ENCODE measurements around the gene GLRA1. TPM values are rescaled to one million over a fixed set of nuclear protein-coding genes. Genes with fewer than 3 reads are reported as not detected.

Gene GLRA1
- total and polyA plus RNA-seq, 4 donors, result not detected

DNA sequence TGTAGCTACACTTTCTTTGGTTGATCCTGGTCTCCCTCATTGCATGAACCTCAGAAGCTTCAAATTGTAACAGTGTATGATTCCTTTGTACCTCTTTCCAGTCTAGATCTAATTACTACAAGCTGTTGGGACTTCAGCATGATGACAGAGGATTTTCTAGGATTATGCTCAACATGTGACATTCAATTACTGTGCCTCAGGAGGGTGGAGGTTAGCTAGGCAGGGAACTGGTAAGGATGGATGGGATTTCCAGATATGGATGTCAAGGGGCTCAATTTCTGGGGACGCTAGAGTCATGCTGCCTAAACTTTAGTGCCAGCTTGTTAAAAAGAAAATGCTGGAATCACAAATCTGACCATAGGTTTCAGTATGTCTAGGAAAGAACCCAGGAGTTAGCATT lies 29.2 kb upstream of the GLRA1 start:
- no peak overlapping the region for H3K27ac ChIP-seq (ENCODE audit: low read depth in 1 of 2, low read length in 2 of 2)
- H3K4me1 ChIP-seq (ENCODE audit: control insufficient read depth in 4 of 4, insufficient read depth in 4 of 4, low read length in 3 of 4), result no peaks in the 10 kb centered on the region
- no peaks in the 10 kb centered on the region for H3K27me3 ChIP-seq (ENCODE audit: control insufficient read depth in 4 of 4, insufficient read depth in 4 of 4, low read length in 3 of 4)
- DNase-seq (ENCODE audit: low spot score), result no peak
- H3K9ac ChIP-seq (ENCODE audit: low read depth in 1 of 2, low read length in 2 of 2), result no peak overlapping the region
- TF ChIP-seq YY1 (IDR thresholded peaks at IDR 0.05) (no peak), RAD21 (IDR thresholded peaks at IDR 0.05) (no peak), NR2F2 (IDR thresholded peaks at IDR 0.05) (no peak), TAF1 (conservative IDR thresholded peaks at IDR 0.05) (no peak), FOXA1 (IDR thresholded peaks at IDR 0.05) (no peak), HNF4G (IDR thresholded peaks at IDR 0.05) (no peak), HNF4A (conservative IDR thresholded peaks at IDR 0.05) (no peak)
- TF ChIP-seq, protein P1, sequence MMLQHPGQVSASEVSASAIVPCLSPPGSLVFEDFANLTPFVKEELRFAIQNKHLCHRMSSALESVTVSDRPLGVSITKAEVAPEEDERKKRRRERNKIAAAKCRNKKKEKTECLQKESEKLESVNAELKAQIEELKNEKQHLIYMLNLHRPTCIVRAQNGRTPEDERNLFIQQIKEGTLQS (IDR thresholded peaks at IDR 0.05), result no peak
- TF ChIP-seq, protein P2, sequence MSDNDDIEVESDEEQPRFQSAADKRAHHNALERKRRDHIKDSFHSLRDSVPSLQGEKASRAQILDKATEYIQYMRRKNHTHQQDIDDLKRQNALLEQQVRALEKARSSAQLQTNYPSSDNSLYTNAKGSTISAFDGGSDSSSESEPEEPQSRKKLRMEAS (IDR thresholded peaks at IDR 0.05), result no peak
- TF ChIP-seq, protein P3, sequence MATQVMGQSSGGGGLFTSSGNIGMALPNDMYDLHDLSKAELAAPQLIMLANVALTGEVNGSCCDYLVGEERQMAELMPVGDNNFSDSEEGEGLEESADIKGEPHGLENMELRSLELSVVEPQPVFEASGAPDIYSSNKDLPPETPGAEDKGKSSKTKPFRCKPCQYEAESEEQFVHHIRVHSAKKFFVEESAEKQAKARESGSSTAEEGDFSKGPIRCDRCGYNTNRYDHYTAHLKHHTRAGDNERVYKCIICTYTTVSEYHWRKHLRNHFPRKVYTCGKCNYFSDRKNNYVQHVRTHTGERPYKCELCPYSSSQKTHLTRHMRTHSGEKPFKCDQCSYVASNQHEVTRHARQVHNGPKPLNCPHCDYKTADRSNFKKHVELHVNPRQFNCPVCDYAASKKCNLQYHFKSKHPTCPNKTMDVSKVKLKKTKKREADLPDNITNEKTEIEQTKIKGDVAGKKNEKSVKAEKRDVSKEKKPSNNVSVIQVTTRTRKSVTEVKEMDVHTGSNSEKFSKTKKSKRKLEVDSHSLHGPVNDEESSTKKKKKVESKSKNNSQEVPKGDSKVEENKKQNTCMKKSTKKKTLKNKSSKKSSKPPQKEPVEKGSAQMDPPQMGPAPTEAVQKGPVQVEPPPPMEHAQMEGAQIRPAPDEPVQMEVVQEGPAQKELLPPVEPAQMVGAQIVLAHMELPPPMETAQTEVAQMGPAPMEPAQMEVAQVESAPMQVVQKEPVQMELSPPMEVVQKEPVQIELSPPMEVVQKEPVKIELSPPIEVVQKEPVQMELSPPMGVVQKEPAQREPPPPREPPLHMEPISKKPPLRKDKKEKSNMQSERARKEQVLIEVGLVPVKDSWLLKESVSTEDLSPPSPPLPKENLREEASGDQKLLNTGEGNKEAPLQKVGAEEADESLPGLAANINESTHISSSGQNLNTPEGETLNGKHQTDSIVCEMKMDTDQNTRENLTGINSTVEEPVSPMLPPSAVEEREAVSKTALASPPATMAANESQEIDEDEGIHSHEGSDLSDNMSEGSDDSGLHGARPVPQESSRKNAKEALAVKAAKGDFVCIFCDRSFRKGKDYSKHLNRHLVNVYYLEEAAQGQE (IDR thresholded peaks at IDR 0.05), result no peak
- 74% methylated on average over 1 of the region's 1 CpG for WGBS
- no peaks in the 10 kb centered on the region for H3K36me3 ChIP-seq (ENCODE audit: control insufficient read depth in 4 of 4, insufficient read depth in 3 of 4, low read depth in 1 of 4, low read length in 3 of 4)
- H3K9me3 ChIP-seq (ENCODE audit: control insufficient read depth in 4 of 4, low read length in 3 of 4), result no peaks in the 10 kb centered on the region
- H3K4me3 ChIP-seq (ENCODE audit: low read depth in 1 of 3, low read length in 3 of 3), result no peak overlapping the region

DNA sequence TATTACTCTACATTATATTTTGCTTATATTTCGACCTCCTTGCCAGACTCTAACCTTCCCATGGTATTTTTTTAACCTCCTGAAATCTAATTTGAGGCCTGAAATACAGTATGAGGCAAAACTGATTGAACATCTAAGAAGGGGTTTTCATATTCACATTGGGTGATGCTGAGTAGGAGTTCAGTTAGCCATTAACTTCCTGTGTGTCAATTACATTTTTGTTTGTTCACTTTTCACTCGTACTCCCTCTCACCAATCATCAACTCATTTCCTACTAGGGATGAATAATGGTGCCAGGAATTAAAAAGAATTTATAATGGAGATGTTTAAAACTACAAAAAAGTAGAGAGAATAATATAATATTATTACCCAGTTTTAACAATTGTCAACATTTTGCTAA lies 27.6 kb upstream of the GLRA1 start:
- Histone ChIP-seq H3K27me3 (ENCODE audit: control insufficient read depth in 4 of 4, insufficient read depth in 4 of 4, low read length in 3 of 4) (no peaks in the 10 kb centered on the region), H3K36me3 (ENCODE audit: control insufficient read depth in 4 of 4, insufficient read depth in 3 of 4, low read depth in 1 of 4, low read length in 3 of 4) (no peaks in the 10 kb centered on the region), H3K9ac (ENCODE audit: low read depth in 1 of 2, low read length in 2 of 2) (no peak overlapping the region), H3K9me3 (ENCODE audit: control insufficient read depth in 4 of 4, low read length in 3 of 4) (no peaks in the 10 kb centered on the region), H3K4me3 (ENCODE audit: low read depth in 1 of 3, low read length in 3 of 3) (no peak overlapping the region), H3K4me1 (ENCODE audit: control insufficient read depth in 4 of 4, insufficient read depth in 4 of 4, low read length in 3 of 4) (no peaks in the 10 kb centered on the region), H3K27ac (ENCODE audit: low read depth in 1 of 2, low read length in 2 of 2) (no peak overlapping the region)
- TF ChIP-seq, protein P3 (IDR thresholded peaks at IDR 0.05), result no peak
- TF ChIP-seq, protein P2 (IDR thresholded peaks at IDR 0.05), result no peak
- TF ChIP-seq EGR1 (IDR thresholded peaks at IDR 0.05; ENCODE audit: low read depth in 2 of 2), result no peak
- TF ChIP-seq HNF4G (IDR thresholded peaks at IDR 0.05), result no peak
- no peak for TF ChIP-seq HNF4A (conservative IDR thresholded peaks at IDR 0.05)
- TF ChIP-seq SP1 (IDR thresholded peaks at IDR 0.05), result no peak
- TF ChIP-seq NR2F2 (IDR thresholded peaks at IDR 0.05), result no peak
- no peak for TF ChIP-seq RAD21 (IDR thresholded peaks at IDR 0.05)
- no peak for TF ChIP-seq TAF1 (conservative IDR thresholded peaks at IDR 0.05)
- TF ChIP-seq, protein P1 (IDR thresholded peaks at IDR 0.05), result no peak
- no peak for TF ChIP-seq FOXA2 (IDR thresholded peaks at IDR 0.05)
- no peak for TF ChIP-seq RXRA (IDR thresholded peaks at IDR 0.05)
- TF ChIP-seq, protein P4, sequence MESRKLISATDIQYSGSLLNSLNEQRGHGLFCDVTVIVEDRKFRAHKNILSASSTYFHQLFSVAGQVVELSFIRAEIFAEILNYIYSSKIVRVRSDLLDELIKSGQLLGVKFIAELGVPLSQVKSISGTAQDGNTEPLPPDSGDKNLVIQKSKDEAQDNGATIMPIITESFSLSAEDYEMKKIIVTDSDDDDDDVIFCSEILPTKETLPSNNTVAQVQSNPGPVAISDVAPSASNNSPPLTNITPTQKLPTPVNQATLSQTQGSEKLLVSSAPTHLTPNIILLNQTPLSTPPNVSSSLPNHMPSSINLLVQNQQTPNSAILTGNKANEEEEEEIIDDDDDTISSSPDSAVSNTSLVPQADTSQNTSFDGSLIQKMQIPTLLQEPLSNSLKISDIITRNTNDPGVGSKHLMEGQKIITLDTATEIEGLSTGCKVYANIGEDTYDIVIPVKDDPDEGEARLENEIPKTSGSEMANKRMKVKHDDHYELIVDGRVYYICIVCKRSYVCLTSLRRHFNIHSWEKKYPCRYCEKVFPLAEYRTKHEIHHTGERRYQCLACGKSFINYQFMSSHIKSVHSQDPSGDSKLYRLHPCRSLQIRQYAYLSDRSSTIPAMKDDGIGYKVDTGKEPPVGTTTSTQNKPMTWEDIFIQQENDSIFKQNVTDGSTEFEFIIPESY (IDR thresholded peaks at IDR 0.05), result no peak
- TF ChIP-seq, protein P5, sequence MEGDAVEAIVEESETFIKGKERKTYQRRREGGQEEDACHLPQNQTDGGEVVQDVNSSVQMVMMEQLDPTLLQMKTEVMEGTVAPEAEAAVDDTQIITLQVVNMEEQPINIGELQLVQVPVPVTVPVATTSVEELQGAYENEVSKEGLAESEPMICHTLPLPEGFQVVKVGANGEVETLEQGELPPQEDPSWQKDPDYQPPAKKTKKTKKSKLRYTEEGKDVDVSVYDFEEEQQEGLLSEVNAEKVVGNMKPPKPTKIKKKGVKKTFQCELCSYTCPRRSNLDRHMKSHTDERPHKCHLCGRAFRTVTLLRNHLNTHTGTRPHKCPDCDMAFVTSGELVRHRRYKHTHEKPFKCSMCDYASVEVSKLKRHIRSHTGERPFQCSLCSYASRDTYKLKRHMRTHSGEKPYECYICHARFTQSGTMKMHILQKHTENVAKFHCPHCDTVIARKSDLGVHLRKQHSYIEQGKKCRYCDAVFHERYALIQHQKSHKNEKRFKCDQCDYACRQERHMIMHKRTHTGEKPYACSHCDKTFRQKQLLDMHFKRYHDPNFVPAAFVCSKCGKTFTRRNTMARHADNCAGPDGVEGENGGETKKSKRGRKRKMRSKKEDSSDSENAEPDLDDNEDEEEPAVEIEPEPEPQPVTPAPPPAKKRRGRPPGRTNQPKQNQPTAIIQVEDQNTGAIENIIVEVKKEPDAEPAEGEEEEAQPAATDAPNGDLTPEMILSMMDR (IDR thresholded peaks at IDR 0.05; ENCODE audit: low read depth, low read length, missing input control), result no peak
- no peak for TF ChIP-seq YY1 (IDR thresholded peaks at IDR 0.05)
- no peak for TF ChIP-seq FOXA1 (IDR thresholded peaks at IDR 0.05)
- TF ChIP-seq JUND (IDR thresholded peaks at IDR 0.05), result no peak
- TF ChIP-seq GABPA (IDR thresholded peaks at IDR 0.05 in 1 of 2, conservative IDR thresholded peaks at IDR 0.05 in 1 of 2), result no peak
- 35% methylated on average over 2 of the region's 2 CpGs for WGBS
- DNase-seq (ENCODE audit: low spot score), result no peak

All from liver (tissue), 9 donors.